GM21529 (cell line): ENCODE data around the gene TRPT1.

Experiments used
- ATAC-seq: cut with Tn5 transposase; IDR thresholded peaks from one replicate; pipeline ENCODE4 v1.9.1; 2021; ENCODE audit not compliant: unreplicated experiment

TRPT1 gene

DNA sequence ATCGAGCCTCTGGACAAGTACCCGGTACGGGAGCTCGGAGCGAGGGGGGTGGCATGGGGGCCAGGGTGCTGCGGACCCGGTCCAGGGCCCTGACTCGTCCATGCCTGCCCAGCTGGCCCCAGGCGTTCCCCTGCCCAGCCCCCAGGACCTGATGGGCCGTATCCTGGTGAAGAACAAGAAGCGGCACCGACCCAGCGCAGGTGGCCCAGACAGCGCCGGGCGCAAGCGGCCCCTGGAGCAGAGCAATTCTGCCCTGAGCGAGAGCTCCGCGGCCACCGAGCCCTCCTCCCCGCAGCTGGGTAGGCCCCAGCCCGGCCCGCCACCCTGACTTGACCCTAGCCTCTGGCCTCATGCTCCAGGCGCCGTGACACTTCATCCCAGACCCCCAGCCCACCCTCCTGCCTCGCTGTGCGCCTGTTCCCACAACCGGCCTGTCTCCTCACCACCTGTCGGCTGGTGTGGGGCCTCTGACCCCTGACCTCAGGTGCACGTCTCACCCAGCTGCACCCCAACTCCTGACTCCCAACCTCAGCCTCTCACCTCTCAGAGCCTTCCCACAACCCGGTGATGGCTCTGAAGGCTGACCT, 33.1 kb upstream of the TRPT1 start:
- no peak for ATAC-seq

DNA sequence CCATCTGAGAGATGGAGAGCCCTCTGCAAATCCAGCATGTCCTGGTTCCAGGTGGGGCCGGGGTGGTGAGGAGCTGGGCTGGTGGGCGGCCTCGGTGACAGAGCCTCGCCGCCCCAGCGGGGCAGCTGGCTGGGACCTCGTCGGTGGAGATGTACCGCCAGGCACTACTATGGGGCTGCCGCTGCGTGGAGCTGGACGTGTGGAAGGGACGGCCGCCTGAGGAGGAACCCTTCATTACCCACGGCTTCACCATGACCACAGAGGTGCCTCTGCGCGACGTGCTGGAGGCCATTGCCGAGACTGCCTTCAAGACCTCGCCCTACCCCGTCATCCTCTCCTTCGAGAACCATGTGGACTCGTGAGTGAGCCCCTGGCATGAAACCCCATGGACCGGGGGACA, 32.4 kb upstream of the TRPT1 start:
- no peak for ATAC-seq

DNA sequence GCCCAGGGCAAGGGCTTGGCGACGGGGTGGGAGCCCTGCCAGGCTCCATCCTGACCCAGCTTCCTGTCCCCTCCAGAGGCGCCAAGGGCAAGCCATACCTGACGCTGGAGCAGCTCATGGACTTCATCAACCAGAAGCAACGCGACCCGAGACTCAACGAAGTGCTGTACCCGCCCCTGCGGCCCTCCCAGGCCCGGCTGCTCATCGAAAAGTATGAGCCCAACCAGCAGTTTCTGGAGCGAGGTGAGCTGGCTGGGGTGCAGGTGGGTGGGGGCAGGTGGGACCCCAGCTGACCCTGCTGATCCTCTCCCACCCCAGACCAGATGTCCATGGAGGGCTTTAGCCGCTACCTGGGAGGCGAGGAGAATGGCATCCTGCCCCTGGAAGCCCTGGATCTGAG, 30.3 kb upstream of the TRPT1 start:
- no peak for ATAC-seq

- ATAC-seq, result no peak
Measured at GRCh38 chr11:64255135-64256128, 29.4 kb upstream of the TRPT1 start.

DNA sequence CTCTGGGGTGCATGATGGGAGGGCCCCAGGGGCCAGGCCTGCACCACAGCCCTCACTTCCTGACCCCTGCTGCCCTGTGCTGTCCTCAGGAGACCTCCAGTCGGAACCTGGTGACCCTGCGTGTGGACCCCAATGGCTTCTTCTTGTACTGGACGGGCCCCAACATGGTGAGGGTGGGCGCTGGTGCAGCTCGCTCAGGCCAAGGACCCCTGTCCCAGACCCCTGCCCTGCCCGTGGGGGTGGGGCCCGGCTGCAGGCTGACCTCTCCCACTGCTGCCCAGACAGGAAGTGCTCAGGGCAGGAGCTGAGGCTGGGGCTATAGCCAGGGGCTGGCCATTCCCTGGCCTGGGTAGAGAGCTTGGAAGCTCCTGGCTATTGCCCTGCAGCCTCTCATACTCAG, 28.3 kb upstream of the TRPT1 start:
- ATAC-seq, result no peak

- ATAC-seq, result no peak
Measured at GRCh38 chr11:64253481-64253880, 27.5 kb upstream of the TRPT1 start.

- ATAC-seq, result no peak
Measured at GRCh38 chr11:64253043-64253442, 27.1 kb upstream of the TRPT1 start.

DNA sequence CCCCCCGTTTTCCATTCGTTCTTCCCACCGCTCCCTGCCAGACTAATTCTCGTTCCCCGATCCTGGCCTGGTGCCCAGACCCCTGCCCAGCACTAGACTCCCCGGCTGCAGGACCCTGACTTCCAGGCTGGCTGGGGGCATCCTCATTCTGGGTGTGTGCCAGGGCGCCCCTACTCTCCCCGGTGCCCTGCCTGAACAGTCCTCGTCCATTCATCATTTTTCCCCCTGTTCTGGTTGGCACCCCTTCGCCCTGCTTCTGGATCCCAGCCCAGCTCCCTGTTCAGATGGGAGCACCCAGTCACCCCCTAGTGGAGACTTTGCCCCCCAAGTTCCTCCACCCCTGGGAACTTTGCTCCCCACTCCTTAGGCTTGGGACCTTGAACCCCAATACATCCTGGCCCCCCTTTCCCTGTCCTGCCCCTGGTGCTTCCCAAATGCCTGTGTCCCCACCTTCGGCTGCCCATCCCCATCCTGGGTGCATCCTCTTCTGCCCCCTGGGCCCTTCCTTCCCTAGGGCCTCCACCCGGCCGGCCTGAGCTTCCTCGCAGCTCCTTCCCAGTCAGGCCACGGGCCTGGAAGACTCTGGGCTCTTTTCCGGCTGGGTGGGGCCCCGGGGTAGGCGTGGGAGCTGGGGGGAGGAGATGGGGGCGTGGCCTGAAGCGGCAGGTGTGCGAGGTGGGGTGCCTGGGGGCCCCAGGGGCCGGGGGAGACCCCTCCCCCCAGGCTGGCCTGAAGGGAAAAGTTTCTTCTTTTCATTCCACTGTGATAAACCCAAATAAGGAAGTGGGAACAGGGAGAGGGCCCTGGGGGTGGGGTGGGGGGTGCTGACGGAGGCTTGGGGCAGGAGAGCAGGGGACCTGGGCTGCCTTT, 26.3 kb upstream of the TRPT1 start:
- no peak for ATAC-seq

GRCh38 chr11:64251753-64252002, 25.7 kb upstream of the TRPT1 start:
- no peak for ATAC-seq

- ATAC-seq, result peak; percentile 43
Measured at GRCh38 chr11:64251016-64251752, 25.2 kb upstream of the TRPT1 start, which contains the start of gene PLCB3. Gene PLCB3 (plus strand): TSS chr11:64251530. CDS start chr11:64251650, 120 bp downstream.

- no peak for ATAC-seq
Measured at GRCh38 chr11:64250415-64251015, 24.5 kb upstream of the TRPT1 start.

GRCh38 chr11:64249563-64250414, 23.8 kb upstream of the TRPT1 start:
- ATAC-seq, result no peak

DNA sequence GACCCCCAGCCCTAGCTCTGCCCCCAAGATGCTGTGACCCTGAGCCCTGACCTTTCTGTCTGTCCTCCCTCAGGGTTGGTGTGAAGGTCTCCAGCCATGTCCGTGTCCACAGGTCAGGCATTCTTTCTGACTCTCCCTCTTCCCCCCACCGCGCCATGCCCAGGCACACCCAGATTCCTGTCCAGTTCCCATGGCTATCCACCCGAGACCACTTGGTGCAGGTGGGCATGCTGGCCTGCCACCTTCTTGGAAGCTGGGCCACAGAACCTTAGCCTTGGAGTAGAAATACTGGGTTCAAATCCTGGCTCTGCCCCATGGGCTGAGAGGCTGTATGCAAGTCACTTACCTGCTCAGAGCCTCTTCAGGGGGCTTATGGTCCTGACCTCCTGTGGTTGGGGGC, 23.1 kb upstream of the TRPT1 start:
- no peak for ATAC-seq

GRCh38 chr11:64248578-64248977, 22.6 kb upstream of the TRPT1 start:
- ATAC-seq, result no peak

GRCh38 chr11:64247729-64248531, 21.9 kb upstream of the TRPT1 start:
- no peak for ATAC-seq

- ATAC-seq, result peak; percentile 34
Measured at GRCh38 chr11:64246871-64247728, 21.1 kb upstream of the TRPT1 start, which contains the start of gene PPP1R14B. Gene PPP1R14B (minus strand): TSS chr11:64246943. CDS start chr11:64246673, 270 bp downstream.

DNA sequence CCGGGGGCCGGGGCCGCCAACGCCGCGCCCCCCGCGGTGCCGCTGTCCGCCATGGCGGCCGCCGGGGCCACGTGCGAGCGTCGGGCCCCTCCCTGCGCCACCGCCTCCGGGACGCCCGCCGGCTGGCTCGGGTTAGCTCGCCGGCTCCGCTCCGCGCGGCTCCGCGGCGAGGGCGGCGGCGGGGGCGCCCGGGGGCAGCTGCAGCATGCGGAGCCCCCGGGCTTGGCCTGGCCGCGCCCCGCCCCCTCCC, 20.6 kb upstream of the TRPT1 start:
- peak; percentile 3 for ATAC-seq
